ENCODE results near the gene TNNT3.

Gene TNNT3

DNA sequence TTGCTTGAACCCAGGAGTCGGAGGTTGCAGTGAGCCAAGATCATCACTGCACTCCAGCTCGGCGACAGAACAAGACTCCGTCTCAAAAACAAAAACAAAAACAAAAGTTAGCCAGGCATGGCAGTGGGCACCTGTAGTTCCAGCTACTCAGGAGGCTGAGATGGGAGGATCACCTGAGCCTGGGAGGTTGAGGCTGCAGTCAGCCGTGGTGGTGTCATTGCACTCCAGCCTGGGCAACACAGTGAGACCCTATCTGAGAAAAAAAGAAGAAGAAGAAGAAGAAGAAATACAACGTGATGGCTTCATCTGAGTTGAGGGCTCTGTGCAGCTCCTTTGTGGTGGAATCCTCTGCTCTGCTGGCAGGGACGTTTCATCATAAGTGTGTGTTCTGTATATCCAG, 10.0 kb upstream of the TNNT3 start:
- ChIA-PET POLR2A (no interaction called here), CTCF (no interaction called here)
- Histone ChIP-seq H3K27ac (ENCODE audit: insufficient read depth in 1 of 2, low read depth in 1 of 2, low read length in 2 of 2, poor library complexity in 1 of 2, severe bottlenecking in 2 of 2) (no peak overlapping the region), H3K27me3 (replicated peaks in 2 of 5; ENCODE audit: control insufficient read depth in 4 of 5, insufficient read depth in 5 of 5, low read length in 4 of 5) (no peaks in the 10 kb centered on the region), H3K9me3 (ENCODE audit: control extremely low read depth in 1 of 5, control insufficient read depth in 4 of 5, insufficient read depth in 2 of 5, low read depth in 1 of 5, low read length in 4 of 5) (no peaks in the 10 kb centered on the region), H3K4me3 (ENCODE audit: control insufficient read depth in 1 of 7, extremely low read depth in 1 of 7, insufficient read depth in 4 of 7, low read depth in 2 of 7, low read length in 6 of 7) (no peak overlapping the region), H3K36me3 (ENCODE audit: control insufficient read depth in 4 of 4, insufficient read depth in 4 of 4, low read length in 3 of 4) (peaks cover 0 to 4% (median 0%) of the 10 kb centered on the region in 4 experiments), H3K4me1 (ENCODE audit: control extremely low read depth in 1 of 4, control insufficient read depth in 4 of 4, insufficient read depth in 4 of 4, low read length in 3 of 4) (peaks cover 8 to 45% (median 37%) of the 10 kb centered on the region in 4 experiments)
- DNase-seq: no peak
- 97% methylated on average over 6 of the region's 7 CpGs for WGBS (ENCODE audit: insufficient coverage)

DNA sequence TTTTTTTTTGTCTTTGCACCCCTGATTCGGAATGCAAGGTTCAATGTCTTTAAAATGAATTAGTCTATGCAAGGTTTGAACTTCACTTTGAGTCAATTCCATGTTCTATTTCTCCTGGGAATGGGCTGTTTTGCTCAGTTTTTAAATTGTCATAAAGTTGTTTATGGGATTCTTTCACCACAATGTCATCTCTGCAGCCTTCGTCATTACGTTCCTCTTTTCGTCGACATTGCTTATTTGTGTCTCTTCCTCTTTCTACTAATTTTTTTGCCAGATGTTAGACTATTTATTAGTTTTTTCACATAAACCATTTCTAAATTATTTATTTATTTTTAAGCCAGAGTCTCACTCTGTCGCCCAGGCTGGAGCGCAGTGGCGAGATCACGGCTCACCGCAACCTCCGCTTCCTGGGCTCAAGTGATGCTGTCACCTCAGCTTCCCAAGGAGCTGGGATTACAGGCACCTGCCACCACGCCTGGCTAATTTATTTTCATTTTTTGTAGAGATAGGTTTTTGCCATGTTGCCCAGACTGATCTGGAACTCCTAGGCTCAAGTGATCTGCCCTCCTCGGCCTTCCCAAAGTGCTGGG, 7.1 kb upstream of the TNNT3 start:
- ChIA-PET POLR2A (interaction anchor here (1.0 kb wide), 1 partner anchor 22 kb away, joined by 3 read pairs; no protein-coding TSS in a partner anchor), CTCF (interaction anchor here (1.8 kb wide), 1 partner anchor 15 kb away, joined by 5 read pairs; no protein-coding TSS in a partner anchor)
- peak; percentile 44 to 88 (median 83) for DNase-seq
- Histone ChIP-seq H3K27ac (ENCODE audit: insufficient read depth in 1 of 2, low read depth in 1 of 2, low read length in 2 of 2, poor library complexity in 1 of 2, severe bottlenecking in 2 of 2) (peak overlapping the region in 1 of 2 experiments; percentile 27), H3K4me1 (ENCODE audit: control extremely low read depth in 1 of 4, control insufficient read depth in 4 of 4, insufficient read depth in 4 of 4, low read length in 3 of 4) (peaks cover 2 to 37% (median 28%) of the 10 kb centered on the region in 4 experiments), H3K27me3 (replicated peaks in 2 of 5; ENCODE audit: control insufficient read depth in 4 of 5, insufficient read depth in 5 of 5, low read length in 4 of 5) (no peaks in the 10 kb centered on the region), H3K9me3 (ENCODE audit: control extremely low read depth in 1 of 5, control insufficient read depth in 4 of 5, insufficient read depth in 2 of 5, low read depth in 1 of 5, low read length in 4 of 5) (no peaks in the 10 kb centered on the region), H3K36me3 (ENCODE audit: control insufficient read depth in 4 of 4, insufficient read depth in 4 of 4, low read length in 3 of 4) (peaks cover 0 to 4% (median 0%) of the 10 kb centered on the region in 4 experiments), H3K4me3 (ENCODE audit: control insufficient read depth in 1 of 7, extremely low read depth in 1 of 7, insufficient read depth in 4 of 7, low read depth in 2 of 7, low read length in 6 of 7) (peak overlapping the region in 1 of 7 experiments; percentile 16)
- WGBS (ENCODE audit: insufficient coverage): 69% methylated on average over 7 of the region's 13 CpGs

DNA sequence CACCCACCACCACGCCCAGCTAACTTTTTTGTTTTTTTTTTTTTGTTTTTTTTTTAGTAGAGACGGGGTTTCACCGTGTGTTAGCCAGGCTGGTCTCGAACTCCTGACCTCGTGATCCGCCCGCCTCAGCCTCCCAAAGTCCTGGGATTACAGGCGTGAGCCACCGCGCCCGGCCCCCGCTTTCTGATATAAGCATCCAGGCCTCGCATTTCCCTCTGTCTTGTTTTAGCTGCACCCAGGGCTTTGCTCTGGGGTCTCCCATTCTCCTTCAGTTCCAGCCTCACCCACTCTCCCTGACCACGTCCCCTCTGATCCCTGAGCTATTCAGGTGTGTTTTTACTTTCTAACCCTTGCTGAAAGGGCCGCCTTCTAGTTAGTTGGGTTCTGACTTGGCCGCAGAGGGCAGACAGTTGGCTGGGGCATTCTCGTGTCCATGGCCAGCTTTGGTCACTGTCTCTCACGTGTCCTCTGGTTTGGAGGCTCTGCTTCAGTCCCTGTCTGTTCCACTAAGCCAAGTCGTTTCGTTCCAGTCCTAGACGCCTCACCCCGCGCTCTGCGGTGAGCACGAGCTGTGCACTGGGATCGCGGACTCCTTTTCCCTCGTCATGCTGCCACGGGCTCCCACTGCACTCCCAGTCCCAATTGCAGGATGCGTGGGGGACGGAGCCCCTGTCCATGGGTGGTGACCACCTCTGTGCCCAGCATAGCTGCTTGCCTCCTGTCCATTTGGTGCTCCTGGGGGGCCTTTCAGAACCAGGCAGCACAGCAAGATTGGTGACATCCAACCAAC, 6.0 kb upstream of the TNNT3 start:
- Histone ChIP-seq H3K9me3 (ENCODE audit: control extremely low read depth in 1 of 5, control insufficient read depth in 4 of 5, insufficient read depth in 2 of 5, low read depth in 1 of 5, low read length in 4 of 5) (no peaks in the 10 kb centered on the region), H3K4me3 (ENCODE audit: control insufficient read depth in 1 of 7, extremely low read depth in 1 of 7, insufficient read depth in 4 of 7, low read depth in 2 of 7, low read length in 6 of 7) (no peak overlapping the region), H3K4me1 (ENCODE audit: control extremely low read depth in 1 of 4, control insufficient read depth in 4 of 4, insufficient read depth in 4 of 4, low read length in 3 of 4) (peaks cover 2 to 43% (median 32%) of the 10 kb centered on the region in 4 experiments), H3K36me3 (ENCODE audit: control insufficient read depth in 4 of 4, insufficient read depth in 4 of 4, low read length in 3 of 4) (no peaks in the 10 kb centered on the region), H3K27ac (ENCODE audit: insufficient read depth in 1 of 2, low read depth in 1 of 2, low read length in 2 of 2, poor library complexity in 1 of 2, severe bottlenecking in 2 of 2) (no peak overlapping the region), H3K27me3 (replicated peaks in 2 of 5; ENCODE audit: control insufficient read depth in 4 of 5, insufficient read depth in 5 of 5, low read length in 4 of 5) (no peaks in the 10 kb centered on the region)
- 96% methylated on average over 29 of the region's 31 CpGs for whole genome bisulfite sequencing (ENCODE audit: insufficient coverage)
- POLR2A ChIA-PET: no interaction called here
- no peak for DNase-seq
- CTCF ChIA-PET: interaction anchor here (0.9 to 1.8 kb wide), 3 partner anchors 16 to 35 kb away, joined by 3 to 5 read pairs (median 4); no protein-coding TSS in a partner anchor

DNA sequence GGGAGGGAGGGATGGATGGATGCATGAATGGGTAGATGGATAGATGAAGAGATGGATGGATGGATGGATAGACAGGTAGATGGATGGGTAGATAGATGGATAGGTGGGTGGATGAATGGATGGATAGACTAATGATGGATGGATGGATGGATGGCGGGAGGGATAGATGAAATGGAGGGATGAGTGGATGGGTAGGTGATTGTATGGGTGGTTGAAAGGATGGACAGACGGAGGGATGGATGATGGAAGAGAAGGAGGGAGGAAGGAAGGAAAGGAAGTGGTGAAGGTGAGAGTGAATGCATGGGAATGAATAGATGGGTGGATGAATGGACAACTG, 3.7 kb upstream of the TNNT3 start:
- WGBS (ENCODE audit: insufficient coverage): 96% methylated on average over 2 of the region's 2 CpGs
- CTCF ChIA-PET: no interaction called here

GRCh38 chr11:1916132-1916985, 3.1 kb upstream of the TNNT3 start:
- H3K36me3 ChIP-seq (ENCODE audit: control insufficient read depth in 4 of 4, insufficient read depth in 4 of 4, low read length in 3 of 4): no peaks in the 10 kb centered on the region
- H3K27ac ChIP-seq (ENCODE audit: insufficient read depth in 1 of 2, low read depth in 1 of 2, low read length in 2 of 2, poor library complexity in 1 of 2, severe bottlenecking in 2 of 2): peak overlapping the region in 1 of 2 experiments; percentile 4
- ChIA-PET CTCF (interaction anchor here (0.8 to 4.3 kb wide), 8 partner anchors 10 to 40 kb away, joined by 3 to 53 read pairs (median 5); partner anchors contain the start of gene PRR33), POLR2A (interaction anchor here (0.7 kb wide), 1 partner anchor 26 kb away, joined by 3 read pairs; no protein-coding TSS in a partner anchor)
- WGBS (ENCODE audit: insufficient coverage): 99% methylated on average over 13 of the region's 14 CpGs
- no peak overlapping the region for H3K4me3 ChIP-seq (ENCODE audit: control insufficient read depth in 1 of 7, extremely low read depth in 1 of 7, insufficient read depth in 4 of 7, low read depth in 2 of 7, low read length in 6 of 7)
- H3K9me3 ChIP-seq (ENCODE audit: control extremely low read depth in 1 of 5, control insufficient read depth in 4 of 5, insufficient read depth in 2 of 5, low read depth in 1 of 5, low read length in 4 of 5): no peaks in the 10 kb centered on the region
- DNase-seq: no peak
- H3K4me1 ChIP-seq (ENCODE audit: control extremely low read depth in 1 of 4, control insufficient read depth in 4 of 4, insufficient read depth in 4 of 4, low read length in 3 of 4): peaks cover 0 to 39% (median 27%) of the 10 kb centered on the region in 4 experiments
- H3K27me3 ChIP-seq (replicated peaks in 2 of 5; ENCODE audit: control insufficient read depth in 4 of 5, insufficient read depth in 5 of 5, low read length in 4 of 5): no peaks in the 10 kb centered on the region

More for the DNA sequence above, 3.7 kb upstream of the TNNT3 start:
- Histone ChIP-seq H3K36me3 (ENCODE audit: control insufficient read depth in 4 of 4, insufficient read depth in 4 of 4, low read length in 3 of 4) (no peaks in the 10 kb centered on the region), H3K4me3 (ENCODE audit: control insufficient read depth in 1 of 7, extremely low read depth in 1 of 7, insufficient read depth in 4 of 7, low read depth in 2 of 7, low read length in 6 of 7) (no peak overlapping the region), H3K9me3 (ENCODE audit: control extremely low read depth in 1 of 5, control insufficient read depth in 4 of 5, insufficient read depth in 2 of 5, low read depth in 1 of 5, low read length in 4 of 5) (no peaks in the 10 kb centered on the region), H3K27ac (ENCODE audit: insufficient read depth in 1 of 2, low read depth in 1 of 2, low read length in 2 of 2, poor library complexity in 1 of 2, severe bottlenecking in 2 of 2) (no peak overlapping the region), H3K27me3 (replicated peaks in 2 of 5; ENCODE audit: control insufficient read depth in 4 of 5, insufficient read depth in 5 of 5, low read length in 4 of 5) (no peaks in the 10 kb centered on the region), H3K4me1 (ENCODE audit: control extremely low read depth in 1 of 4, control insufficient read depth in 4 of 4, insufficient read depth in 4 of 4, low read length in 3 of 4) (peaks cover 0 to 39% (median 27%) of the 10 kb centered on the region in 4 experiments)
- POLR2A ChIA-PET: no interaction called here
- no peak for DNase-seq

DNA sequence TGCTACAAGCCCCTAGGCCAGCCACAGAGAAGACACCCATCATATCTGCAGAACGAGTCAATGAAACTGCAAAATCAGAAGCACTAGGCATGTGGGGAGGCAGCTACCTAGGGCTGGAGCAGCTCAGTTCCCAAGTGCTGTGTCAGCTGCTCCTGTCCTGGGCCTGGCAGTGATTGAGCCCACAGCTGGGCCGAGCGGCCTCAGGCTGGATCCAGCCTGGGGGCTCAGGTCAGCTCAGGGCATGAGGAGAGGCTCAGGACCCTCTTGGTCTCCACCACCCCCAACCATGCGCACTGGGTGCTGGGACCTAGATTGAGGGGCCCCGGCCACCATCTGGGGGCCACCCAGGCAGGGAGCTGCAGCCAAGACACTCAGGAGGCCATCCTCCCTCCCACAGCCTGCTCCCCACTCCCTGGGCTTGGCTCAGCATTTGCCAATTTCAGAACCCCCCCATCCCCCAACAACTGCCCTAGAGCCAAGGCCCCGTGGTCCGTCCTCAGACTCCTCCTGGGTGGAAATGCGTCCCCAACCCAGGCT, 2.4 kb upstream of the TNNT3 start:
- H3K27me3 ChIP-seq (replicated peaks in 2 of 5; ENCODE audit: control insufficient read depth in 4 of 5, insufficient read depth in 5 of 5, low read length in 4 of 5): no peaks in the 10 kb centered on the region
- H3K27ac ChIP-seq (ENCODE audit: insufficient read depth in 1 of 2, low read depth in 1 of 2, low read length in 2 of 2, poor library complexity in 1 of 2, severe bottlenecking in 2 of 2): no peak overlapping the region
- H3K36me3 ChIP-seq (ENCODE audit: control insufficient read depth in 4 of 4, insufficient read depth in 4 of 4, low read length in 3 of 4): no peaks in the 10 kb centered on the region
- POLR2A ChIA-PET: interaction anchor here (0.7 to 1.0 kb wide), 3 partner anchors 20 to 27 kb away, joined by 3 to 7 read pairs (median 4); partner anchors contain the start of gene PRR33
- H3K9me3 ChIP-seq (ENCODE audit: control extremely low read depth in 1 of 5, control insufficient read depth in 4 of 5, insufficient read depth in 2 of 5, low read depth in 1 of 5, low read length in 4 of 5): no peaks in the 10 kb centered on the region
- peaks cover 0 to 36% (median 23%) of the 10 kb centered on the region in 4 experiments for H3K4me1 ChIP-seq (ENCODE audit: control extremely low read depth in 1 of 4, control insufficient read depth in 4 of 4, insufficient read depth in 4 of 4, low read length in 3 of 4)
- 74% methylated on average over 5 of the region's 8 CpGs for WGBS (ENCODE audit: insufficient coverage)
- CTCF ChIA-PET: interaction anchor here (0.8 to 4.3 kb wide), 10 partner anchors 11 to 41 kb away, joined by 3 to 53 read pairs (median 5); partner anchors contain the start of gene PRR33
- H3K4me3 ChIP-seq (ENCODE audit: control insufficient read depth in 1 of 7, extremely low read depth in 1 of 7, insufficient read depth in 4 of 7, low read depth in 2 of 7, low read length in 6 of 7): no peak overlapping the region
- no peak for DNase-seq

All from common myeloid progenitor, CD34-positive (primary cell).